ENCODE measurements around the gene TTPAL. TPM values are rescaled to one million over a fixed set of nuclear protein-coding genes. Genes with fewer than 3 reads are reported as not detected.

The TTPAL gene
- total and polyA plus RNA-seq, 10 of the 15 experiments (the other 5 are each of a cell fraction or from before 2014, with no cell fraction given) = 4.0 to 24.0 (median 9.3) TPM

- H3K4me1 ChIP-seq (ENCODE audit: control insufficient read depth, insufficient read depth, low read length) = no peaks in the 10 kb centered on the region; the same call in 1 of the 2 replicates
- POLR2A ChIA-PET = no interaction called here
- WGBS (ENCODE audit: insufficient coverage, insufficient replicate concordance, low lambda C conversion rate, missing lambda C conversion rate) = 51% methylated on average over 9 of the region's 9 CpGs
- no peaks in the 10 kb centered on the region for H3K79me2 ChIP-seq (ENCODE audit: control insufficient read depth, insufficient read depth, low read length)
- FAIRE-seq (no peak), ATAC-seq (peak; percentile 83), DNase-seq (ENCODE audit: low read depth, low spot score) (peak; percentile 5)
- H3K4me3 ChIP-seq = no peak overlapping the region
- BruUV-seq (replicated peaks) = no TSS peak
- no peaks in the 10 kb centered on the region; the same call in 2 of the 3 replicates for H3K9me3 ChIP-seq (replicated peaks; ENCODE audit: control insufficient read depth, insufficient read depth, low read length)
- H3K27ac ChIP-seq (ENCODE audit: control insufficient read depth, insufficient read depth) = no peak overlapping the region
- no peaks in the 10 kb centered on the region; a peak in 1 of 4 replicates for H3K27me3 ChIP-seq (replicated peaks in 1 of 2; ENCODE audit: control insufficient read depth in 2 of 2, insufficient read depth in 2 of 2, low read length in 1 of 2)
- no peak overlapping the region for H3K9ac ChIP-seq (ENCODE audit: control insufficient read depth, insufficient read depth, low read length)
- H3K36me3 ChIP-seq (ENCODE audit: control insufficient read depth in 2 of 2, insufficient read depth in 2 of 2, low read length in 1 of 2) = no peaks in the 10 kb centered on the region
- no peak overlapping the region for H3K4me2 ChIP-seq (ENCODE audit: control insufficient read depth, insufficient read depth)
- RAD21 ChIA-PET (ENCODE audit: unreplicated experiment) = no interaction called here
- peak; percentile 23 to 45 (median 30); a peak in 5 of 6 replicates for TF ChIP-seq CTCF (IDR thresholded peaks at IDR 0.05 in 2 of 3, conservative IDR thresholded peaks at IDR 0.05 in 1 of 3; ENCODE audit: control insufficient read depth in 2 of 3, extremely low read depth in 1 of 3, insufficient read depth in 1 of 3, low read depth in 3 of 3, low read length in 3 of 3)
- peak; percentile 86 for TF ChIP-seq TCF12 (IDR thresholded peaks at IDR 0.05; ENCODE audit: low read depth, low read length)
- 0 out of 2 replicates have a peak, but pooled peaks have one; percentile 11 for TF ChIP-seq RAD21 (IDR thresholded peaks at IDR 0.05; ENCODE audit: insufficient read depth, low read depth, low read length)
- no peak for TF ChIP-seq WRNIP1 (IDR thresholded peaks at IDR 0.05; ENCODE audit: borderline replicate concordance, low read depth, low read length)
- no peak for TF ChIP-seq MEF2A (IDR thresholded peaks at IDR 0.05; ENCODE audit: insufficient read depth, low read depth, low read length)
- TF ChIP-seq TCF3 (IDR thresholded peaks at IDR 0.05; ENCODE audit: borderline replicate concordance, insufficient read depth, low read depth, low read length) = 0 out of 2 replicates have a peak, but pooled peaks have one; percentile 37
- no peak for TF ChIP-seq KLF5 (IDR thresholded peaks at IDR 0.05; ENCODE audit: partially characterized antibody)
- TF ChIP-seq SMAD5 (IDR thresholded peaks at IDR 0.05; ENCODE audit: low read depth) = no peak
- TF ChIP-seq EGR1 (IDR thresholded peaks at IDR 0.05; ENCODE audit: borderline replicate concordance in 1 of 2, low read depth in 2 of 2, low read length in 2 of 2) = no peak
- peak; percentile 45 to 78; a peak in 3 of 4 replicates for TF ChIP-seq SRF (IDR thresholded peaks at IDR 0.05; ENCODE audit: low read depth in 2 of 2, low read length in 2 of 2)
- TF ChIP-seq E4F1 (IDR thresholded peaks at IDR 0.05; ENCODE audit: borderline replicate concordance, partially characterized antibody) = no peak
- CTCF ChIA-PET = interaction anchor here (1.5 kb wide), 1 partner anchor 60 kb away, joined by 3 read pairs; no protein-coding TSS in a partner anchor
- SMC1A ChIA-PET (ENCODE audit: uncharacterized antibody, unreplicated experiment) = no interaction called here
- no peaks in the 10 kb centered on the region for H4K20me1 ChIP-seq (ENCODE audit: control insufficient read depth, insufficient read depth)
- no peak overlapping the region; the same call in none of the 2 replicates for H2AFZ ChIP-seq (ENCODE audit: control insufficient read depth, low read depth, low read length)
- intact Hi-C loops (cut with micrococcal nuclease; ENCODE audit: unreplicated experiment) = no loop called here
- in situ Hi-C loops (cut with MboI) = no loop called here
These were observed 26.7 kb upstream of the TTPAL start for GRCh38 chr20:44448753-44449546.

Data from GM12878 (cell line).